Measurements from ENCODE around the gene DDX10.

DNA sequence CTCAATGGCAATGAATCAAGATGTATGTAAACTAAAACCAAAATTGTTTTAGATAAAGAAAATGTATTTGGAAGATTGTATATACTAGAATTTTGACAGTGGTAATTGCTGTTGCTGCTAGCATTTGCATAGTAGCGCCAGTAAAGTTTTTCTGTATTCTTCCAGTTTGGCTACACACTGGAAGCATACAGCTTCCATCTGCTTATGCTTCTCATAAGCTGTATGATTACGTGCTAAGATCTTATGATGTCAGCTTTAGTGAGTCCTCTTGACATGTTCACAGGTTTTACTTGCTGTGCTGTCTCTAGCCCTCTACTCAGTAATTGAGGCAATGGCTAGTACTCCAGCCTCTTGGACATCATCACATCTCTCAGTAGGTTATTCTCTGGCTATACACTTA is 256.3 kb downstream of the DDX10 start:
- TF ChIP-seq, protein P1, sequence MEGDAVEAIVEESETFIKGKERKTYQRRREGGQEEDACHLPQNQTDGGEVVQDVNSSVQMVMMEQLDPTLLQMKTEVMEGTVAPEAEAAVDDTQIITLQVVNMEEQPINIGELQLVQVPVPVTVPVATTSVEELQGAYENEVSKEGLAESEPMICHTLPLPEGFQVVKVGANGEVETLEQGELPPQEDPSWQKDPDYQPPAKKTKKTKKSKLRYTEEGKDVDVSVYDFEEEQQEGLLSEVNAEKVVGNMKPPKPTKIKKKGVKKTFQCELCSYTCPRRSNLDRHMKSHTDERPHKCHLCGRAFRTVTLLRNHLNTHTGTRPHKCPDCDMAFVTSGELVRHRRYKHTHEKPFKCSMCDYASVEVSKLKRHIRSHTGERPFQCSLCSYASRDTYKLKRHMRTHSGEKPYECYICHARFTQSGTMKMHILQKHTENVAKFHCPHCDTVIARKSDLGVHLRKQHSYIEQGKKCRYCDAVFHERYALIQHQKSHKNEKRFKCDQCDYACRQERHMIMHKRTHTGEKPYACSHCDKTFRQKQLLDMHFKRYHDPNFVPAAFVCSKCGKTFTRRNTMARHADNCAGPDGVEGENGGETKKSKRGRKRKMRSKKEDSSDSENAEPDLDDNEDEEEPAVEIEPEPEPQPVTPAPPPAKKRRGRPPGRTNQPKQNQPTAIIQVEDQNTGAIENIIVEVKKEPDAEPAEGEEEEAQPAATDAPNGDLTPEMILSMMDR (IDR thresholded peaks at IDR 0.05): no peak
- TF ChIP-seq POLR2A (IDR thresholded peaks at IDR 0.05): no peak
- no peak for TF ChIP-seq EP300 (IDR thresholded peaks at IDR 0.05)
